ENCODE data around the gene PARD6B. TPM values are rescaled to one million over a fixed set of nuclear protein-coding genes. Genes with fewer than 3 reads are reported as not detected.
"Not testable (repeated sequence)": the region's sequence is repeated elsewhere in the genome, so short reads cannot be mapped to it uniquely, and the experiment has no call there.

Gene PARD6B
- total RNA-seq, 2 donors from 2014 or later = 3.8 to 4.1 TPM

- no peak for ATAC-seq
- H3K4me3 Mint-ChIP-seq = no peak overlapping the region
- no peak overlapping the region for H3K27ac Mint-ChIP-seq
- H3K4me1 Mint-ChIP-seq (ENCODE audit: low read depth in 2 of 2) = no peaks in the 10 kb centered on the region
- no peaks in the 10 kb centered on the region for H3K9me3 Mint-ChIP-seq
- no peaks in the 10 kb centered on the region for H3K36me3 Mint-ChIP-seq
- H3K27me3 Mint-ChIP-seq = peaks cover 18 to 38% of the 10 kb centered on the region in 2 donors
- peak; percentile 3 for DNase-seq (ENCODE audit: low spot score)
These were observed 18.4 kb upstream of the PARD6B start for GRCh38 chr20:50712771-50713656.

DNA sequence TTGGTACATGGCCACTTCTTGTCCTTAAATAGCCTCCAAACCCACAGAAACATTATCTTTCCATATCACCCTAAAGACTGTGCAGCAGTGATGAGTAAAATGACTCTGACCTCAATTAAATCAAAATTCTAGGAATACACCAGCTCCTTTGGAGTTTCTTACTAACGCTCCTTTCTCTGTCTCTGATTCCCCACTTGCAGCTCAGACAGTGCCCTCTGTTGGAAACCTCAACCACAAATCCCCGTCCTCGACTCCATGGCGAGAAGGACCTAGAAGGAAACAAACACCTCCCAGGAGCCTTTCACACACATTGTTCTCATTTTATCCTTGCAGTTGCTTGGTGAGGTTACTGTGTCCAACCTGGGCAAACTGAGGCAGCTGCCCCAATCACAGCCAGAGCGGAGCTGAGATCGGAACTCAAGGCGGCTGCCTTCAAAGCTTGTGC, 17.7 kb upstream of the PARD6B start:
- Mint-ChIP-seq H3K36me3 (no peaks in the 10 kb centered on the region), H3K27ac (no peak overlapping the region)

GRCh38 chr20:50714426-50714825, 17.0 kb upstream of the PARD6B start:
- H3K27me3 Mint-ChIP-seq = peaks cover 22 to 45% of the 10 kb centered on the region in 2 donors
- H3K9me3 Mint-ChIP-seq; H3K36me3 Mint-ChIP-seq; H3K27ac Mint-ChIP-seq; H3K4me3 Mint-ChIP-seq; H3K4me1 Mint-ChIP-seq (ENCODE audit: low read depth in 2 of 2); ATAC-seq; DNase-seq (ENCODE audit: low spot score): not testable (repeated sequence)

More for the DNA sequence above, 17.7 kb upstream of the PARD6B start:
- Mint-ChIP-seq H3K27me3 (peaks cover 22 to 45% of the 10 kb centered on the region in 2 donors), H3K9me3 (no peaks in the 10 kb centered on the region), H3K4me1 (ENCODE audit: low read depth in 2 of 2) (no peaks in the 10 kb centered on the region), H3K4me3 (no peak overlapping the region)
- DNase-seq (ENCODE audit: low spot score) (no peak), ATAC-seq (no peak)

- Mint-ChIP-seq H3K4me3 (no peak overlapping the region), H3K4me1 (ENCODE audit: low read depth in 2 of 2) (no peaks in the 10 kb centered on the region), H3K36me3 (no peaks in the 10 kb centered on the region), H3K27ac (no peak overlapping the region), H3K27me3 (peaks cover 24 to 42% of the 10 kb centered on the region in 2 donors), H3K9me3 (no peaks in the 10 kb centered on the region)
- DNase-seq (ENCODE audit: low spot score) = no peak
- ATAC-seq = no peak
These were observed 15.7 kb upstream of the PARD6B start for GRCh38 chr20:50715694-50716093.

DNA sequence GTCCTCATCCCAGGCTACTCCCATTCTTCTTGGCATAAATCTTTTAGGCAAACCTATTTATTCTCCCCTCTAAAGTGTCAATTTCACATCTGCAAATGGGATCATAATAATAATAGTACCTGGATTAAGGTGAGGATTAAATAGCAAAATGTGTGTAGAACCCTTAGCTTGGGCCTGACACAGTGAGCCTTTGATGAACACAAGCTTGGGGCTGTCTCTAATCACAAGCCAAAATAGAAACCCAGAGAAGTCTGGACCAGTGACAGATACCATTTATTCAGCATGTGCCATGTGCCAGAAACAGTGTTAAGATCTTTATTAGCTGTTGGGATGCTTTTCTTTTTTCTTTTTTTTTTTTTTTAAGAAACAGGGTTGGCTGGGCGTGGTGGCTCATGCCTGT, 14.9 kb upstream of the PARD6B start:
- Mint-ChIP-seq H3K27me3 (peaks cover 19 to 34% of the 10 kb centered on the region in 2 donors), H3K9me3 (no peaks in the 10 kb centered on the region), H3K36me3 (no peaks in the 10 kb centered on the region), H3K27ac (no peak overlapping the region), H3K4me3 (no peak overlapping the region), H3K4me1 (ENCODE audit: low read depth in 2 of 2) (no peaks in the 10 kb centered on the region)
- ATAC-seq (no peak), DNase-seq (ENCODE audit: low spot score) (no peak)

GRCh38 chr20:50717312-50717711, 14.1 kb upstream of the PARD6B start:
- H3K27ac Mint-ChIP-seq = no peak overlapping the region
- no peaks in the 10 kb centered on the region for H3K9me3 Mint-ChIP-seq
- no peaks in the 10 kb centered on the region for H3K4me1 Mint-ChIP-seq (ENCODE audit: low read depth in 2 of 2)

GRCh38 chr20:50717974-50718761, 13.2 kb upstream of the PARD6B start:
- DNase-seq (ENCODE audit: low spot score) (no peak), ATAC-seq (no peak)
- H3K9me3 Mint-ChIP-seq = no peaks in the 10 kb centered on the region
- H3K36me3 Mint-ChIP-seq = no peaks in the 10 kb centered on the region
- H3K27me3 Mint-ChIP-seq = peaks cover 16 to 18% of the 10 kb centered on the region in 2 donors
- H3K4me1 Mint-ChIP-seq (ENCODE audit: low read depth in 2 of 2) = no peaks in the 10 kb centered on the region
- H3K27ac Mint-ChIP-seq = no peak overlapping the region
- H3K4me3 Mint-ChIP-seq = no peak overlapping the region

More at GRCh38 chr20:50717312-50717711, 14.1 kb upstream of the PARD6B start:
- peaks cover 16 to 27% of the 10 kb centered on the region in 2 donors for H3K27me3 Mint-ChIP-seq
- ATAC-seq (no peak), DNase-seq (ENCODE audit: low spot score) (no peak)
- H3K36me3 Mint-ChIP-seq = no peaks in the 10 kb centered on the region
- no peak overlapping the region for H3K4me3 Mint-ChIP-seq

- DNase-seq (ENCODE audit: low spot score) = no peak
- Mint-ChIP-seq H3K27ac (no peak overlapping the region), H3K27me3 (peaks cover 10 to 13% of the 10 kb centered on the region in 2 donors), H3K4me3 (no peak overlapping the region), H3K36me3 (no peaks in the 10 kb centered on the region), H3K4me1 (ENCODE audit: low read depth in 2 of 2) (no peaks in the 10 kb centered on the region), H3K9me3 (no peaks in the 10 kb centered on the region)
- ATAC-seq = no peak
These were observed 12.1 kb upstream of the PARD6B start for GRCh38 chr20:50719328-50719727.

DNA sequence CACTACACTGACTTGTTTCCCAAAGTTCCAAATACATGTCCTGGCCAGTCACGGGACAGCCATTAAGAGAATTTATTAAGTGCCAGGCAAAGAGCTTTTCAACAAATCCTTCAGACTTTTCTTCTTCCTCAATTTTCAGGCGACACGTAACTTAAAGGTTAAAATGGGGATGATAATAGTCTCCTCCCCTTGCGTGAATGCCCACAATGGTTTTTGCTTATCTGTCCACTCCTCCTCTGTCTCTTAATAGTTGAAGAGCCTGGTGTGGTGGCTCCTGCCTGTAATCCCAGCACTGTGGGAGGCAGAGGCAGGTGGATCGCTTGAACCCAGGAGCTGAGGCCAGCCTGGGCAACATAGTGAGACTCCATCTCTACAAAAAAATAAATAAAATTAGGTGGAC, 11.4 kb upstream of the PARD6B start:
- Mint-ChIP-seq H3K27me3 (peaks cover 10 to 13% of the 10 kb centered on the region in 2 donors), H3K9me3 (no peaks in the 10 kb centered on the region), H3K4me1 (ENCODE audit: low read depth in 2 of 2) (no peaks in the 10 kb centered on the region), H3K27ac (no peak overlapping the region), H3K36me3 (no peaks in the 10 kb centered on the region), H3K4me3 (no peak overlapping the region)
- DNase-seq (ENCODE audit: low spot score) (no peak), ATAC-seq (no peak)

DNA sequence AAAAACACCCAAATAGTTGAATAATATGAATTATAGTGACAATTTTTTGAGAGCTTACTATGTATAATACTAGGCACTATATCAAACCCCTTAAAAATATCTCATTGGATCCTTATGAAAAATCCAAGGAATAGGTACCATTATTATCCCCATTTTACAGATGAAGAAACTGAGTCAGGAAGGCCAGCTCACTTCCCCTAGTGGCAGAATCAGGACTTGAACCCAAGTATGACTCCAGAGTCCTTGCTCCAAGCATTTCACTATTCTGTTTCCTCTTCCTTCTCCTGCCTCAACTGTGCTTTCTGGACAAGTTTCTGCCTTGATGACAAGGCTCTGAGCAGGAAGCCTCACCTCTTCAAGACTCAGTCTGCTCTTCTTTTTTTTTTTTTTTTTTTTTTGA, 10.8 kb upstream of the PARD6B start:
- DNase-seq (ENCODE audit: low spot score) (no peak), ATAC-seq (no peak)
- H3K4me3 Mint-ChIP-seq = no peak overlapping the region
- H3K9me3 Mint-ChIP-seq = no peaks in the 10 kb centered on the region
- H3K27me3 Mint-ChIP-seq = peaks cover 9 to 10% of the 10 kb centered on the region in 2 donors
- no peak overlapping the region for H3K27ac Mint-ChIP-seq
- no peaks in the 10 kb centered on the region for H3K36me3 Mint-ChIP-seq
- H3K4me1 Mint-ChIP-seq (ENCODE audit: low read depth in 2 of 2) = no peaks in the 10 kb centered on the region

GRCh38 chr20:50721881-50722281, 9.5 kb upstream of the PARD6B start:
- H3K4me3 Mint-ChIP-seq = no peak overlapping the region
- no peak overlapping the region for H3K27ac Mint-ChIP-seq
- ATAC-seq = no peak
- H3K4me1 Mint-ChIP-seq (ENCODE audit: low read depth in 2 of 2) = no peaks in the 10 kb centered on the region
- no peaks in the 10 kb centered on the region for H3K36me3 Mint-ChIP-seq
- no peaks in the 10 kb centered on the region for H3K9me3 Mint-ChIP-seq
- H3K27me3 Mint-ChIP-seq = peaks cover 9 to 10% of the 10 kb centered on the region in 2 donors
- no peak for DNase-seq (ENCODE audit: low spot score)

- Mint-ChIP-seq H3K9me3 (no peaks in the 10 kb centered on the region), H3K36me3 (no peaks in the 10 kb centered on the region), H3K4me3 (no peak overlapping the region), H3K27me3 (peaks cover 9 to 10% of the 10 kb centered on the region in 2 donors), H3K4me1 (ENCODE audit: low read depth in 2 of 2) (no peaks in the 10 kb centered on the region), H3K27ac (no peak overlapping the region)
- ATAC-seq = no peak
- no peak for DNase-seq (ENCODE audit: low spot score)
These were observed 8.8 kb upstream of the PARD6B start for GRCh38 chr20:50722424-50723155.

- no peak overlapping the region for H3K4me3 Mint-ChIP-seq
- H3K27ac Mint-ChIP-seq = no peak overlapping the region
- H3K9me3 Mint-ChIP-seq = no peaks in the 10 kb centered on the region
- DNase-seq (ENCODE audit: low spot score) (no peak), ATAC-seq (no peak)
- peaks cover under 1 to 3% of the 10 kb centered on the region in 2 donors for H3K27me3 Mint-ChIP-seq
- H3K4me1 Mint-ChIP-seq (ENCODE audit: low read depth in 2 of 2) = no peaks in the 10 kb centered on the region
- H3K36me3 Mint-ChIP-seq = no peaks in the 10 kb centered on the region
These were observed 7.7 kb upstream of the PARD6B start for GRCh38 chr20:50723672-50724071.

Data from natural killer cell treated with Interleukin-12 subunit alpha and Interleukin-12 subunit beta and Interleukin-15 and Interleukin-18, amount 100 ng/mL, for 72 hours (primary cell).